Neural crest cell (in vitro differentiated cells): ENCODE measurements around the gene RESF1. TPM values are rescaled to one million over a fixed set of nuclear protein-coding genes. Genes with fewer than 3 reads are reported as not detected.
A peak's percentile ranks its signal among the peaks of the same experiment; 100 is the strongest.

ENCODE experiments used
- DNase-seq: peaks from one replicate; pipeline ENCODE4 v3.0.0; 2021; ENCODE audit warnings: low read depth, mixed read lengths, low spot score
- H3K27ac Mint-ChIP-seq: one replicate; pipeline ENCODE4 v1.8.0; 2021; ENCODE audit warnings: mild to moderate bottlenecking, mixed read lengths; ENCODE audit not compliant: unreplicated experiment
- H3K27me3 Mint-ChIP-seq: 2 replicates; pipeline ENCODE4 v1.8.0; 2021; ENCODE audit warnings: low read depth, mild to moderate bottlenecking, mixed read lengths
- H3K36me3 Mint-ChIP-seq: 2 replicates; pipeline ENCODE4 v1.8.0; 2021; ENCODE audit warnings: low read depth, mild to moderate bottlenecking, mixed read lengths
- H3K4me1 Mint-ChIP-seq: 2 replicates; pipeline ENCODE4 v1.8.0; 2021; ENCODE audit warnings: mixed read lengths
- H3K4me3 Mint-ChIP-seq: one replicate; pipeline ENCODE4 v1.8.0; 2021; ENCODE audit warnings: mild to moderate bottlenecking, mixed read lengths
- H3K9me3 Mint-ChIP-seq: 2 replicates; pipeline ENCODE4 v1.8.0; 2021; ENCODE audit warnings: mixed read lengths
- total RNA-seq: library from RNA; stranded (reverse); gene quantifications from 2 replicates; pipeline ENCODE4 v1.2.1, GENCODE V29; 2021
- TF ChIP-seq, protein P1 (sequence below): fragments of 200-600 bp; sonication (generic); conservative IDR thresholded peaks from 2 replicates; pipeline ENCODE4 v1.5.0; 2021; ENCODE audit warnings: antibody characterized with exemption, mild to moderate bottlenecking

Gene RESF1
- total RNA-seq, 1 donor from 2014 or later, result 49.2 TPM

GRCh38 chr12:31962076-31962475 is 2.9 kb downstream of the RESF1 start:
- DNase-seq, result no peak
- peaks cover 4% of the 10 kb centered on the region for H3K9me3 Mint-ChIP-seq
- peaks cover 52% of the 10 kb centered on the region for H3K4me1 Mint-ChIP-seq
- TF ChIP-seq, protein P1, sequence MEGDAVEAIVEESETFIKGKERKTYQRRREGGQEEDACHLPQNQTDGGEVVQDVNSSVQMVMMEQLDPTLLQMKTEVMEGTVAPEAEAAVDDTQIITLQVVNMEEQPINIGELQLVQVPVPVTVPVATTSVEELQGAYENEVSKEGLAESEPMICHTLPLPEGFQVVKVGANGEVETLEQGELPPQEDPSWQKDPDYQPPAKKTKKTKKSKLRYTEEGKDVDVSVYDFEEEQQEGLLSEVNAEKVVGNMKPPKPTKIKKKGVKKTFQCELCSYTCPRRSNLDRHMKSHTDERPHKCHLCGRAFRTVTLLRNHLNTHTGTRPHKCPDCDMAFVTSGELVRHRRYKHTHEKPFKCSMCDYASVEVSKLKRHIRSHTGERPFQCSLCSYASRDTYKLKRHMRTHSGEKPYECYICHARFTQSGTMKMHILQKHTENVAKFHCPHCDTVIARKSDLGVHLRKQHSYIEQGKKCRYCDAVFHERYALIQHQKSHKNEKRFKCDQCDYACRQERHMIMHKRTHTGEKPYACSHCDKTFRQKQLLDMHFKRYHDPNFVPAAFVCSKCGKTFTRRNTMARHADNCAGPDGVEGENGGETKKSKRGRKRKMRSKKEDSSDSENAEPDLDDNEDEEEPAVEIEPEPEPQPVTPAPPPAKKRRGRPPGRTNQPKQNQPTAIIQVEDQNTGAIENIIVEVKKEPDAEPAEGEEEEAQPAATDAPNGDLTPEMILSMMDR, result no peak
- H3K4me3 Mint-ChIP-seq, result peak overlapping the region; percentile 99
- peaks cover 36% of the 10 kb centered on the region for H3K36me3 Mint-ChIP-seq
- H3K27ac Mint-ChIP-seq, result no peak overlapping the region
- no peaks in the 10 kb centered on the region for H3K27me3 Mint-ChIP-seq

- Mint-ChIP-seq H3K36me3 (peaks cover 37% of the 10 kb centered on the region), H3K27ac (no peak overlapping the region), H3K4me1 (peaks cover 44% of the 10 kb centered on the region), H3K27me3 (no peaks in the 10 kb centered on the region), H3K9me3 (peaks cover 4% of the 10 kb centered on the region), H3K4me3 (peak overlapping the region; percentile 55)
- TF ChIP-seq, protein P1, result no peak
- no peak for DNase-seq
Observed at GRCh38 chr12:31964280-31964679, 5.1 kb downstream of the RESF1 start.

GRCh38 chr12:31965090-31965489 is 5.9 kb downstream of the RESF1 start:
- Mint-ChIP-seq H3K36me3 (peaks cover 37% of the 10 kb centered on the region), H3K4me1 (peaks cover 42% of the 10 kb centered on the region), H3K9me3 (peaks cover 4% of the 10 kb centered on the region), H3K27ac (no peak overlapping the region), H3K4me3 (no peak overlapping the region), H3K27me3 (no peaks in the 10 kb centered on the region)
- TF ChIP-seq, protein P1, result no peak
- DNase-seq, result no peak

DNA sequence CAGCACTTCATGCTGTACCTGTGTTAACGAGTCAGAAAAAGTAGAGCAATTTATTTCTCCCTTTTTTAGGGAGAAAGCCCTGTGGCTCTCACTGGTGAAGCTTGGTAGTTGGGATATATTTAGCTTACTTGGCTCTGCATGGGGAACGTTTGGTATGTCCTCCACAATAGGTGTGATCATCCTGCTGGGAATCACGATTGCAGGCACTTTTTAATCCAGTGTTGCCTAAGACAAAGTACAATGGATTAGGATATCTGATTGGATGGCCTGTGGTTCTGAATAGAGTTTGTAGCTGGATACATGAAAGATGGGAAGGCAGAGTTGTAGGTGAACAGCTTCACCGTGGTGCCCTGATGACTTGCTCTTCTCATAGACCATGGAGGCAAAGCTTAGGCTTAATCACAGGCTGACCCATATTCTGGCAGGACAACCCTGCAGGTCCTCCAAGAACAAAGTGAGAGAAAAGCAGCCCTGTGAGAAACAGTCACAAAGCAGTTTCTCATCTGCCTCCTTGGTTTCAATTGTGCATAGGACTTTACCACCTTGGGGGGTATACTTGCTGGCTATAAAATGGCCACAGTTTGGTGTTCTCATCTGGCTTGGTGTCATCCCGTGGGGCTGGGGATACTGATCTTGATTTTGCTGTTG is 7.5 kb downstream of the RESF1 start:
- H3K36me3 Mint-ChIP-seq, result peaks cover 52% of the 10 kb centered on the region
- TF ChIP-seq, protein P1, result no peak
- no peaks in the 10 kb centered on the region for H3K27me3 Mint-ChIP-seq
- no peak overlapping the region for H3K27ac Mint-ChIP-seq
- H3K4me1 Mint-ChIP-seq, result peaks cover 26% of the 10 kb centered on the region
- H3K4me3 Mint-ChIP-seq, result peak overlapping the region; percentile 26
- DNase-seq, result no peak
- H3K9me3 Mint-ChIP-seq, result peaks cover 4% of the 10 kb centered on the region

GRCh38 chr12:31967539-31967938 is 8.3 kb downstream of the RESF1 start:
- H3K36me3 Mint-ChIP-seq, result peaks cover 53% of the 10 kb centered on the region
- H3K27me3 Mint-ChIP-seq, result no peaks in the 10 kb centered on the region
- TF ChIP-seq, protein P1, result no peak
- no peak overlapping the region for H3K4me3 Mint-ChIP-seq
- peaks cover 6% of the 10 kb centered on the region for H3K9me3 Mint-ChIP-seq
- H3K4me1 Mint-ChIP-seq, result peaks cover 19% of the 10 kb centered on the region
- DNase-seq, result no peak
- H3K27ac Mint-ChIP-seq, result no peak overlapping the region
